OCI-LY3 (cell line): ENCODE data around the gene PLA2G12B.

Experiments used
- EZH2phosphoT487 ChIP-seq: fragments of 200-600 bp; shearing (Covaris generic); IDR thresholded peaks from 2 replicates; pipeline ENCODE4 v1.6.1; 2018; ENCODE audit warnings: antibody characterized with exemption, mixed run types, low read depth
- TF ChIP-seq, protein P1 (sequence below): fragments of 200-600, 300-600 bp; sonication (generic); IDR thresholded peaks from 2 replicates; pipeline ENCODE4 v1.5.1; 2014; ENCODE audit warnings: antibody characterized with exemption, low read length, low read depth

DNA sequence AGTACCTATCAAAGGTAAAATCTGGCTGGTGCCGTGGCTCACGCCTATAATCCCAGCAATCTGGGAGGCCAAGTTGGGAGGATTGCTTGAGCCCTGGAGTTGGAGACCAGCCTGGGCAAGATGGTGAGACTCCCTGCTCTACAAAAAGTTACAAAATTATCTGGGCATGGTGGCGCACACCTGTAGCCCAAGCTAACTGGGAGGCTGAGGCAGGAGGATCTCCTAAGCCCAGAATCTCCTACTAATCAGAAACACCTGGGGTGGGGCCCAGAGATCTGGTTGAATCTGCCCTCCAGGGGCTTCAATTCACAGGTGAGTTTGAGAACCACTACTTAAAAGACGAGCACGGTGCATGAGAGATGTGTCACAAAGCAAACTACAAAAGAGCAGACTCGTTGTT is 2.4 kb downstream of the PLA2G12B start:
- TF ChIP-seq, protein P1, sequence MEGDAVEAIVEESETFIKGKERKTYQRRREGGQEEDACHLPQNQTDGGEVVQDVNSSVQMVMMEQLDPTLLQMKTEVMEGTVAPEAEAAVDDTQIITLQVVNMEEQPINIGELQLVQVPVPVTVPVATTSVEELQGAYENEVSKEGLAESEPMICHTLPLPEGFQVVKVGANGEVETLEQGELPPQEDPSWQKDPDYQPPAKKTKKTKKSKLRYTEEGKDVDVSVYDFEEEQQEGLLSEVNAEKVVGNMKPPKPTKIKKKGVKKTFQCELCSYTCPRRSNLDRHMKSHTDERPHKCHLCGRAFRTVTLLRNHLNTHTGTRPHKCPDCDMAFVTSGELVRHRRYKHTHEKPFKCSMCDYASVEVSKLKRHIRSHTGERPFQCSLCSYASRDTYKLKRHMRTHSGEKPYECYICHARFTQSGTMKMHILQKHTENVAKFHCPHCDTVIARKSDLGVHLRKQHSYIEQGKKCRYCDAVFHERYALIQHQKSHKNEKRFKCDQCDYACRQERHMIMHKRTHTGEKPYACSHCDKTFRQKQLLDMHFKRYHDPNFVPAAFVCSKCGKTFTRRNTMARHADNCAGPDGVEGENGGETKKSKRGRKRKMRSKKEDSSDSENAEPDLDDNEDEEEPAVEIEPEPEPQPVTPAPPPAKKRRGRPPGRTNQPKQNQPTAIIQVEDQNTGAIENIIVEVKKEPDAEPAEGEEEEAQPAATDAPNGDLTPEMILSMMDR: no peak
- TF ChIP-seq EZH2phosphoT487: no peak
